ENCODE results near the gene KIF15.

GRCh38 chr3:44762690-44763089, 1.1 kb downstream of the KIF15 start:
- TF ChIP-seq POLR2A (IDR thresholded peaks at IDR 0.05) (no peak), POLR2AphosphoS5 (IDR thresholded peaks at IDR 0.05) (no peak)
- TF ChIP-seq, protein P1, sequence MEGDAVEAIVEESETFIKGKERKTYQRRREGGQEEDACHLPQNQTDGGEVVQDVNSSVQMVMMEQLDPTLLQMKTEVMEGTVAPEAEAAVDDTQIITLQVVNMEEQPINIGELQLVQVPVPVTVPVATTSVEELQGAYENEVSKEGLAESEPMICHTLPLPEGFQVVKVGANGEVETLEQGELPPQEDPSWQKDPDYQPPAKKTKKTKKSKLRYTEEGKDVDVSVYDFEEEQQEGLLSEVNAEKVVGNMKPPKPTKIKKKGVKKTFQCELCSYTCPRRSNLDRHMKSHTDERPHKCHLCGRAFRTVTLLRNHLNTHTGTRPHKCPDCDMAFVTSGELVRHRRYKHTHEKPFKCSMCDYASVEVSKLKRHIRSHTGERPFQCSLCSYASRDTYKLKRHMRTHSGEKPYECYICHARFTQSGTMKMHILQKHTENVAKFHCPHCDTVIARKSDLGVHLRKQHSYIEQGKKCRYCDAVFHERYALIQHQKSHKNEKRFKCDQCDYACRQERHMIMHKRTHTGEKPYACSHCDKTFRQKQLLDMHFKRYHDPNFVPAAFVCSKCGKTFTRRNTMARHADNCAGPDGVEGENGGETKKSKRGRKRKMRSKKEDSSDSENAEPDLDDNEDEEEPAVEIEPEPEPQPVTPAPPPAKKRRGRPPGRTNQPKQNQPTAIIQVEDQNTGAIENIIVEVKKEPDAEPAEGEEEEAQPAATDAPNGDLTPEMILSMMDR (IDR thresholded peaks at IDR 0.05): no peak

Measured in suprapubic skin (tissue), 4 donors.